ENCODE data around the gene MRPL49. TPM values are rescaled to one million over a fixed set of nuclear protein-coding genes. Genes with fewer than 3 reads are reported as not detected.

MRPL49 gene
- total and polyA plus RNA-seq, 9 of the 15 experiments (the other 6 are each of a cell fraction or from before 2014, with no cell fraction given): 74.3 to 132 (median 91.2) TPM

- Histone ChIP-seq H3K9me3 (replicated peaks; ENCODE audit: control insufficient read depth, insufficient read depth, low read depth, low read length) (no peaks in the 10 kb centered on the region), H3K9me1 (ENCODE audit: control insufficient read depth, insufficient read depth, low read length) (no peaks in the 10 kb centered on the region), H3K79me2 (ENCODE audit: control insufficient read depth, insufficient read depth, low read length) (peaks cover 26% of the 10 kb centered on the region), H3K9ac (ENCODE audit: insufficient read depth in 1 of 2, low read depth in 2 of 2, low read length in 2 of 2) (peak overlapping the region in 1 of 2 experiments; percentile 32; a peak in 2 of 4 replicates), H3K4me1 (replicated peaks in 1 of 2; ENCODE audit: control insufficient read depth in 2 of 2, insufficient read depth in 2 of 2, low read length in 2 of 2) (peaks cover 31 to 70% of the 10 kb centered on the region in 2 experiments), H2AFZ (ENCODE audit: low read depth, low read length) (no peak overlapping the region), H3K36me3 (ENCODE audit: control insufficient read depth, insufficient read depth, low read length) (peaks cover 41% of the 10 kb centered on the region), H3K4me3 (no peak overlapping the region), H4K20me1 (replicated peaks; ENCODE audit: control insufficient read depth, insufficient read depth, low read length) (no peaks in the 10 kb centered on the region), H3K4me2 (ENCODE audit: insufficient read depth, low read length) (no peak overlapping the region), H3K27me3 (ENCODE audit: control insufficient read depth in 2 of 2, insufficient read depth in 2 of 2, low read length in 2 of 2) (no peaks in the 10 kb centered on the region), H3K27ac (ENCODE audit: extremely low read depth, low read depth, low read length) (no peak overlapping the region; the same call in 2 of the 3 replicates)
- DNase-seq (ENCODE audit: extremely low read depth in 1 of 4, low spot score in 3 of 4) (no peak), ATAC-seq (no peak), FAIRE-seq (peak; percentile 35)
- intact Hi-C loops (cut with micrococcal nuclease): loop anchor here (5.0 to 10.0 kb wide), 3 partner anchors 201 to 267 kb away; partner anchors contain the start of gene CDC42EP2
- 58% methylated on average over 6 of the region's 6 CpGs for WGBS (ENCODE audit: insufficient coverage, low coverage, missing lambda C conversion rate)
- in situ Hi-C loops (cut with MboI): no loop called here
- BruUV-seq (replicated peaks): TSS peak; percentile 44
- ChIA-PET CTCF (ENCODE audit: low intra/inter-chr PET ratio) (interaction anchor here (2.5 kb wide), 1 partner anchor 67 kb away, joined by 19 read pairs; the partner anchor contains the start of gene CAPN1), POLR2A (interaction anchor here (0.6 to 7.2 kb wide), 9 partner anchors 17 to 385 kb away, joined by 3 to 92 read pairs (median 4); partner anchors contain the start of genes CDC42EP2, MALAT1, SPDYC and SYVN1)
- TF ChIP-seq SP1 (CRISPR knock-in tag; IDR thresholded peaks at IDR 0.05) (peak; percentile 34; the same call in 1 of the 2 replicates), PRPF4 (IDR thresholded peaks at IDR 0.05; ENCODE audit: insufficient read depth, low read depth, low read length, poor library complexity, severe bottlenecking) (no peak)
- TF ChIP-seq, protein P1, sequence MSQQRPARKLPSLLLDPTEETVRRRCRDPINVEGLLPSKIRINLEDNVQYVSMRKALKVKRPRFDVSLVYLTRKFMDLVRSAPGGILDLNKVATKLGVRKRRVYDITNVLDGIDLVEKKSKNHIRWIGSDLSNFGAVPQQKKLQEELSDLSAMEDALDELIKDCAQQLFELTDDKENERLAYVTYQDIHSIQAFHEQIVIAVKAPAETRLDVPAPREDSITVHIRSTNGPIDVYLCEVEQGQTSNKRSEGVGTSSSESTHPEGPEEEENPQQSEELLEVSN (IDR thresholded peaks at IDR 0.05; ENCODE audit: borderline replicate concordance in 1 of 2, extremely low read depth in 1 of 2, insufficient read depth in 1 of 2, insufficient read length in 1 of 2, low read depth in 1 of 2, low read length in 1 of 2, poor library complexity in 1 of 2, severe bottlenecking in 1 of 2): peak in 1 of 2 experiments; percentile 22
Observed at GRCh38 chr11:65113839-65114238, 8.3 kb upstream of the MRPL49 start.
